ENCODE measurements around the gene SERTAD4.
"Not testable (repeated sequence)": the region's sequence is repeated elsewhere in the genome, so short reads cannot be mapped to it uniquely, and the experiment has no call there.

The SERTAD4 gene

GRCh38 chr1:210232511-210233215 lies at the start of gene SERTAD4:
TSS of gene SERTAD4 (plus strand) at chr1:210232796. CDS start at chr1:210237961, 5,165 bp downstream.
- H3K36me3 Mint-ChIP-seq (ENCODE audit: low read depth): no peaks in the 10 kb centered on the region
- H3K4me3 Mint-ChIP-seq: peak within 1 kb of the TSS; percentile 84
- no peaks in the 10 kb centered on the region for H3K9me3 Mint-ChIP-seq
- TF ChIP-seq CTCF (IDR thresholded peaks at IDR 0.05): no peak
- no peak within 1 kb of the TSS for H3K27ac Mint-ChIP-seq
- H3K27me3 Mint-ChIP-seq (ENCODE audit: low read depth, poor library complexity): peaks cover 72% of the 10 kb centered on the region
- peaks cover 35% of the 10 kb centered on the region for H3K4me1 Mint-ChIP-seq
- DNase-seq: peak; percentile 57

- H3K27ac Mint-ChIP-seq: no peak overlapping the region
- no peak for DNase-seq
- H3K27me3 Mint-ChIP-seq (ENCODE audit: low read depth, poor library complexity): peaks cover 14% of the 10 kb centered on the region
- H3K9me3 Mint-ChIP-seq: no peaks in the 10 kb centered on the region
- TF ChIP-seq CTCF (IDR thresholded peaks at IDR 0.05): no peak
- H3K4me3 Mint-ChIP-seq: no peak overlapping the region
- no peaks in the 10 kb centered on the region for H3K36me3 Mint-ChIP-seq (ENCODE audit: low read depth)
- H3K4me1 Mint-ChIP-seq: no peaks in the 10 kb centered on the region
Observed at GRCh38 chr1:210185063-210185462, 47.5 kb upstream of the SERTAD4 start.

GRCh38 chr1:210187849-210188606 lies 44.6 kb upstream of the SERTAD4 start:
- not testable (repeated sequence) for H3K4me3 Mint-ChIP-seq; H3K36me3 Mint-ChIP-seq (ENCODE audit: low read depth); H3K4me1 Mint-ChIP-seq; H3K27ac Mint-ChIP-seq; H3K27me3 Mint-ChIP-seq (ENCODE audit: low read depth, poor library complexity); H3K9me3 Mint-ChIP-seq; DNase-seq

- no peaks in the 10 kb centered on the region for H3K36me3 Mint-ChIP-seq (ENCODE audit: low read depth)
- H3K9me3 Mint-ChIP-seq: no peaks in the 10 kb centered on the region
- H3K4me3 Mint-ChIP-seq: no peak overlapping the region
- DNase-seq: no peak
- H3K4me1 Mint-ChIP-seq: no peaks in the 10 kb centered on the region
- no peak overlapping the region for H3K27ac Mint-ChIP-seq
- H3K27me3 Mint-ChIP-seq (ENCODE audit: low read depth, poor library complexity): no peaks in the 10 kb centered on the region
- TF ChIP-seq CTCF (IDR thresholded peaks at IDR 0.05): no peak
Observed at GRCh38 chr1:210189426-210189825, 43.2 kb upstream of the SERTAD4 start.

- DNase-seq: no peak
- no peaks in the 10 kb centered on the region for H3K4me1 Mint-ChIP-seq
- no peak for TF ChIP-seq CTCF (IDR thresholded peaks at IDR 0.05)
- no peak overlapping the region for H3K27ac Mint-ChIP-seq
- H3K36me3 Mint-ChIP-seq (ENCODE audit: low read depth): no peaks in the 10 kb centered on the region
- H3K27me3 Mint-ChIP-seq (ENCODE audit: low read depth, poor library complexity): peaks cover 4% of the 10 kb centered on the region
- H3K9me3 Mint-ChIP-seq: no peaks in the 10 kb centered on the region
- H3K4me3 Mint-ChIP-seq: no peak overlapping the region
Observed at GRCh38 chr1:210195635-210196160, 36.9 kb upstream of the SERTAD4 start.

GRCh38 chr1:210196266-210196665 lies 36.3 kb upstream of the SERTAD4 start:
- not testable (repeated sequence) for H3K36me3 Mint-ChIP-seq (ENCODE audit: low read depth); H3K27me3 Mint-ChIP-seq (ENCODE audit: low read depth, poor library complexity); H3K4me1 Mint-ChIP-seq; DNase-seq; H3K4me3 Mint-ChIP-seq; H3K9me3 Mint-ChIP-seq; H3K27ac Mint-ChIP-seq
